ENCODE measurements around the gene KCNK1. TPM values are rescaled to one million over a fixed set of nuclear protein-coding genes. Genes with fewer than 3 reads are reported as not detected.
A peak's percentile ranks its signal among the peaks of the same experiment; 100 is the strongest.

Gene KCNK1
- total and polyA plus RNA-seq, 2 donors (not counting 1 experiment from before 2014, with no cell fraction given) = 0.48 to 2.6 TPM

DNA sequence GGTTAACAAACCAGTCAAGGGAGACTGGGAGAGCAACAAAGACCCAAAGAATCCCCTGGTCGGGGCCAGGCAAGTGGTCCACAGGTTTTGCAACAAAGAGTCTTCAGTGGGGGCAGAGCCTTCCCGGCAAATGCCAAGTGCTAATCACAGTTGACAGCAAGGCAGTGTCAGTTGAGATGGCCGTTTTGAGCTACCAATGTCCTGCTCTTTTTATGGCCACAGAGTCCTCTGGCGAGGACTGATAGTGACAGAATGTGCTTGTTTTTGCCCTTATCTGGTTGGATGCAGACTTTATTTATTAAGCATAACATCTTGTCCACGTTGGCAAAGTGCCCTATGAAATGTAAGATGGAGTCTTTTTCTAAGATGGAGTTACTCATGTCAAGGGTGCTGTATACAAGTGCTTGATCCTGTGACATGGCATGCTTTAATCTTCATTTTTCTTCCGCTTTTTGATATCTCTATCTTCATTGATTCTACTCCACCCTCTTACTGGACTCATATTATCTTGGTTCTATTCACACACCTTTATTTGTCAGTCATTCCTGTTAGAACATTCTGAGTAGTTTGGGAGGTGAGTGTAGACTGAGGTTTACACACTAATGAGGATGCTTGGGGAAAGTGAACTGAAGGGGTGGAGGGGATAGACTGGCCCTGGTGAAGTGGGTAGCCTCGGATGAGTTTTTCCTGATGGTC lies 51.8 kb downstream of the KCNK1 start:
- DNase-seq (ENCODE audit: low read depth in 2 of 2) = no peak
- no peaks in the 10 kb centered on the region for H3K4me1 ChIP-seq (ENCODE audit: control insufficient read depth, extremely low read depth, insufficient read depth, low read length)
- H3K4me2 ChIP-seq (ENCODE audit: extremely low read depth, insufficient read depth, low read length) = no peak overlapping the region
- no peak overlapping the region for H2AFZ ChIP-seq (ENCODE audit: low read length)
- TF ChIP-seq, protein P1, sequence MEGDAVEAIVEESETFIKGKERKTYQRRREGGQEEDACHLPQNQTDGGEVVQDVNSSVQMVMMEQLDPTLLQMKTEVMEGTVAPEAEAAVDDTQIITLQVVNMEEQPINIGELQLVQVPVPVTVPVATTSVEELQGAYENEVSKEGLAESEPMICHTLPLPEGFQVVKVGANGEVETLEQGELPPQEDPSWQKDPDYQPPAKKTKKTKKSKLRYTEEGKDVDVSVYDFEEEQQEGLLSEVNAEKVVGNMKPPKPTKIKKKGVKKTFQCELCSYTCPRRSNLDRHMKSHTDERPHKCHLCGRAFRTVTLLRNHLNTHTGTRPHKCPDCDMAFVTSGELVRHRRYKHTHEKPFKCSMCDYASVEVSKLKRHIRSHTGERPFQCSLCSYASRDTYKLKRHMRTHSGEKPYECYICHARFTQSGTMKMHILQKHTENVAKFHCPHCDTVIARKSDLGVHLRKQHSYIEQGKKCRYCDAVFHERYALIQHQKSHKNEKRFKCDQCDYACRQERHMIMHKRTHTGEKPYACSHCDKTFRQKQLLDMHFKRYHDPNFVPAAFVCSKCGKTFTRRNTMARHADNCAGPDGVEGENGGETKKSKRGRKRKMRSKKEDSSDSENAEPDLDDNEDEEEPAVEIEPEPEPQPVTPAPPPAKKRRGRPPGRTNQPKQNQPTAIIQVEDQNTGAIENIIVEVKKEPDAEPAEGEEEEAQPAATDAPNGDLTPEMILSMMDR (conservative IDR thresholded peaks at IDR 0.05 in 1 of 2, IDR thresholded peaks at IDR 0.05 in 1 of 2; ENCODE audit: low read depth in 1 of 2, low read length in 2 of 2) = no peak
- H4K20me1 ChIP-seq (ENCODE audit: control insufficient read depth, extremely low read depth, insufficient read depth, low read length) = no peaks in the 10 kb centered on the region
- no peaks in the 10 kb centered on the region for H3K79me2 ChIP-seq (ENCODE audit: control insufficient read depth, insufficient read depth, low read length)
- no peak overlapping the region for H3K9ac ChIP-seq (ENCODE audit: insufficient read depth, low read length)
- H3K9me3 ChIP-seq (ENCODE audit: control insufficient read depth, insufficient read depth, low read depth, low read length) = no peaks in the 10 kb centered on the region
- no peak overlapping the region for H3K4me3 ChIP-seq (replicated peaks in 1 of 4; ENCODE audit: control extremely low read depth in 1 of 4, insufficient read depth in 1 of 4, low read depth in 3 of 4, low read length in 4 of 4)
- no peaks in the 10 kb centered on the region for H3K27me3 ChIP-seq (ENCODE audit: control insufficient read depth, insufficient read depth, low read length)
- no peak overlapping the region for H3K27ac ChIP-seq (ENCODE audit: insufficient read depth, low read length)
- no peaks in the 10 kb centered on the region for H3K36me3 ChIP-seq (ENCODE audit: control insufficient read depth, insufficient read depth, low read length)

DNA sequence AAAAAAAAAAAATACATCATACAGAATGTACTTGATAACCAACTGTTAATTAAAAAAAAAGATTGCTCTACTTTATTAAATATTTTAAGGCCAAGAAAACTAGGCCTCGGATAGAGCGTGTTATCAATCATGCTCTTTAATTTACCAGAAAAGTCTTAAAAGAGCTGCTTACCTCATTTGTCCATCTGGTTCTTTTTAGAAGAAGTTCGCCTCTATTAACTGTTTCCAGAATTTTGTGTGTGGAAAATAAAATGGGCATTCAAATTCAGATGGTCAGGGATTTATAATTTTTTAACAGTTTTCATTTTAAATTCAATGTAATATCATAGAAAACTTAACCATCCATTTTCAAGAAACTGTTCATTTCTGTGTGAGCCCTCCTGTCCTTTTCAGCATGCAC lies 53.8 kb downstream of the KCNK1 start:
- no peaks in the 10 kb centered on the region for H3K4me1 ChIP-seq (ENCODE audit: control insufficient read depth, extremely low read depth, insufficient read depth, low read length)
- H3K4me3 ChIP-seq (replicated peaks in 1 of 4; ENCODE audit: control extremely low read depth in 1 of 4, insufficient read depth in 1 of 4, low read depth in 3 of 4, low read length in 4 of 4) = no peak overlapping the region
- H3K9me3 ChIP-seq (ENCODE audit: control insufficient read depth, insufficient read depth, low read depth, low read length) = no peaks in the 10 kb centered on the region
- H2AFZ ChIP-seq (ENCODE audit: low read length) = no peak overlapping the region
- H3K27me3 ChIP-seq (ENCODE audit: control insufficient read depth, insufficient read depth, low read length) = no peaks in the 10 kb centered on the region
- H3K36me3 ChIP-seq (ENCODE audit: control insufficient read depth, insufficient read depth, low read length) = no peaks in the 10 kb centered on the region
- no peak overlapping the region for H3K9ac ChIP-seq (ENCODE audit: insufficient read depth, low read length)
- TF ChIP-seq EZH2 (IDR thresholded peaks at IDR 0.05; ENCODE audit: low read length, missing control alignments) = no peak
- TF ChIP-seq, protein P1 (conservative IDR thresholded peaks at IDR 0.05 in 1 of 2, IDR thresholded peaks at IDR 0.05 in 1 of 2; ENCODE audit: low read depth in 1 of 2, low read length in 2 of 2) = no peak
- H3K4me2 ChIP-seq (ENCODE audit: extremely low read depth, insufficient read depth, low read length) = no peak overlapping the region
- H3K79me2 ChIP-seq (ENCODE audit: control insufficient read depth, insufficient read depth, low read length) = no peaks in the 10 kb centered on the region
- H4K20me1 ChIP-seq (ENCODE audit: control insufficient read depth, extremely low read depth, insufficient read depth, low read length) = no peaks in the 10 kb centered on the region
- no peak overlapping the region for H3K27ac ChIP-seq (ENCODE audit: insufficient read depth, low read length)
- DNase-seq (ENCODE audit: low read depth in 2 of 2) = no peak

DNA sequence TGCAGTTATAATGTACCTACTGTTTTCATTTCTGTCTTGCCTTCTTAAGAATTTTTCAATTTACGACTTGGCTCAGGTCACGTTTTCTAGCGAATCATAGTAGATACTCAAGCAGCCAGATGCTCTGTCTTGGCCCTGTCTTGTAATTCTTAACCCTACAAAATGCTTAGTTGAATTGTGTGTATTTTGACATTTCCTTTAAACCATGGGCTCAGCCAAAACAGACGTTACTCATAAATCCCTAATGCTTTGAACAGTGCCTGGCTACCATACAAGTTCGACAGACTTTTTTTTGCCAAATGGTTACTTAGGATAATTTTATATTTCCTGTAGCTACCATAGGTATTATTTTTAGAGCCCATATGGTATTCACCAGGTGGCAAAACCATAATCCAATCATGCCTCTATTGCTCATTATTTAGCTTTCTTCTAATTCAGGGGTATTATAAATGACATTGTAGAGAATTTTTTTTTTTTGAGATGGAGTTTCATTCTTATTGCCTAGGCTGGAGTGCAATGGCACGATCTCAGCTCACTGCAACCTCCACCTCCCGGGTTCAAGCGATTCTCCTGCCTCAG lies 54.3 kb downstream of the KCNK1 start:
- H3K27me3 ChIP-seq (ENCODE audit: control insufficient read depth, insufficient read depth, low read length) = no peaks in the 10 kb centered on the region
- no peak overlapping the region for H2AFZ ChIP-seq (ENCODE audit: low read length)
- no peak overlapping the region for H3K4me2 ChIP-seq (ENCODE audit: extremely low read depth, insufficient read depth, low read length)
- H3K27ac ChIP-seq (ENCODE audit: insufficient read depth, low read length) = no peak overlapping the region
- TF ChIP-seq, protein P1 (conservative IDR thresholded peaks at IDR 0.05 in 1 of 2, IDR thresholded peaks at IDR 0.05 in 1 of 2; ENCODE audit: low read depth in 1 of 2, low read length in 2 of 2) = no peak
- TF ChIP-seq EZH2 (IDR thresholded peaks at IDR 0.05; ENCODE audit: low read length, missing control alignments) = no peak
- H3K36me3 ChIP-seq (ENCODE audit: control insufficient read depth, insufficient read depth, low read length) = no peaks in the 10 kb centered on the region
- H3K9ac ChIP-seq (ENCODE audit: insufficient read depth, low read length) = no peak overlapping the region
- no peak overlapping the region for H3K4me3 ChIP-seq (replicated peaks in 1 of 4; ENCODE audit: control extremely low read depth in 1 of 4, insufficient read depth in 1 of 4, low read depth in 3 of 4, low read length in 4 of 4)
- H3K79me2 ChIP-seq (ENCODE audit: control insufficient read depth, insufficient read depth, low read length) = no peaks in the 10 kb centered on the region
- no peaks in the 10 kb centered on the region for H4K20me1 ChIP-seq (ENCODE audit: control insufficient read depth, extremely low read depth, insufficient read depth, low read length)
- no peaks in the 10 kb centered on the region for H3K4me1 ChIP-seq (ENCODE audit: control insufficient read depth, extremely low read depth, insufficient read depth, low read length)
- H3K9me3 ChIP-seq (ENCODE audit: control insufficient read depth, insufficient read depth, low read depth, low read length) = no peaks in the 10 kb centered on the region
- DNase-seq (ENCODE audit: low read depth in 2 of 2) = peak; percentile 2 to 19

Measured in fibroblast of lung (primary cell).